NT2/D1 (cell line): ENCODE data around the gene ABCA13.

Source experiments
- SUZ12 ChIP-seq: IDR thresholded peaks from 2 replicates; pipeline ENCODE4 v1.6.1; 2011; ENCODE audit not compliant: insufficient read length, insufficient read depth; ENCODE audit errors: extremely low read depth
- YY1 ChIP-seq: IDR thresholded peaks from 2 replicates; pipeline ENCODE4 v1.6.1; 2011; ENCODE audit not compliant: insufficient read length, insufficient read depth
- ZNF274 ChIP-seq: IDR thresholded peaks from 2 replicates; pipeline ENCODE4 v1.6.1; 2011; ENCODE audit warnings: mild to moderate bottlenecking, low read depth, low read length

- no peak for TF ChIP-seq YY1
- TF ChIP-seq ZNF274, result no peak
- TF ChIP-seq SUZ12, result no peak
Observed at GRCh38 chr7:48627164-48627563, 455.9 kb downstream of the ABCA13 start.
